ENCODE data around the gene CPNE4.

Gene CPNE4

DNA sequence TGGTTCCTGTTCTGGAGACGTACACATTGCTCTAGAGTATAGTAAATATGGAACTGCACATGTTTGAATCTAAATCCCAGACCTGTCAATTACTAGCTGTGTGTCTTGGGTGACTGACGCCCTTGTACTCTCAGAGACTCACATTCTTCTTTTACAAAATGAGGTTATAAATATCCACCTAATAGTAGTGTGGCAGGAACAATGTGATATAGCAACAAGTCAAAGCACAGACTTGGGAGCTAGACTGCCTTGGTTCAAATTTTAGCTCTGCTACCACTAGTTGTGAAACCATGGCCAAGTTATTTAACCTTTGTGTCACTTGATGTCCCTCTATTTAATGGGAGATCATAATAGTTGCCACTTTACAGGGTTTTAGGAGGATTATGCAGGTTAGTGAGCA is 245.6 kb downstream of the CPNE4 start:
- no peaks in the 10 kb centered on the region for H3K36me3 ChIP-seq (ENCODE audit: control insufficient read depth, insufficient read depth, low read length)
- no peaks in the 10 kb centered on the region for H3K4me1 ChIP-seq (ENCODE audit: control insufficient read depth, insufficient read depth, low read length, poor library complexity, severe bottlenecking)
- no peaks in the 10 kb centered on the region for H3K9me3 ChIP-seq (ENCODE audit: control insufficient read depth, low read length)
- H3K4me3 ChIP-seq (ENCODE audit: extremely low read depth, insufficient read depth, low read length, poor library complexity, severe bottlenecking), result no peak overlapping the region
- WGBS, 2 experiments (ENCODE audit: insufficient coverage in 2 of 2), result 86% methylated on average over 1 of the region's 2 CpGs; no CpG with 5 or more reads in 1 of the 2 experiments
- H3K27ac ChIP-seq (ENCODE audit: low read depth, low read length, severe bottlenecking), result no peak overlapping the region

GRCh38 chr3:131786386-131786785 is 248.4 kb downstream of the CPNE4 start:
- Histone ChIP-seq H3K4me1 (ENCODE audit: control insufficient read depth, insufficient read depth, low read length, poor library complexity, severe bottlenecking) (no peaks in the 10 kb centered on the region), H3K36me3 (ENCODE audit: control insufficient read depth, insufficient read depth, low read length) (no peaks in the 10 kb centered on the region), H3K9me3 (ENCODE audit: control insufficient read depth, low read length) (no peaks in the 10 kb centered on the region), H3K4me3 (ENCODE audit: extremely low read depth, insufficient read depth, low read length, poor library complexity, severe bottlenecking) (no peak overlapping the region), H3K27ac (ENCODE audit: low read depth, low read length, severe bottlenecking) (no peak overlapping the region)

DNA sequence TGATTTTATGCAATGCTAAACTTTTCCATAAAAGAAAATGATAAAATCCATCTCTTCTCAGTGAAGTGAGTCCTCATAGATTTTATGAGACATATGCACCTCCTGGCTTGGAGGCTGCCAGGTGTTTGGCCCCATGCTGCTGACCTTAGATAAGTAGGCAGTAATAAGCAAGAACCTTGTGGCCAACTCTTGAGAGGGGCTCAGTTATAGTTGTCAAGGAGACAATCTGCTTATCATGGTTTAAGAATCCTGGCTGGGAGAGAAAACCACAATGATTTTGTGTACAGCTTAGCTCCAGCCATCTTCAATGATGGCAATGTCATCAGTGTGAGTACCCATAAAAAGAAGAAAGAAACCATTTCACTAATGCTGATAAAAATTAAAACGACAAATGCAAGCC is 252.1 kb downstream of the CPNE4 start:
- no peak overlapping the region for H3K4me3 ChIP-seq (ENCODE audit: extremely low read depth, insufficient read depth, low read length, poor library complexity, severe bottlenecking)
- H3K4me1 ChIP-seq (ENCODE audit: control insufficient read depth, insufficient read depth, low read length, poor library complexity, severe bottlenecking), result no peaks in the 10 kb centered on the region
- H3K9me3 ChIP-seq (ENCODE audit: control insufficient read depth, low read length), result no peaks in the 10 kb centered on the region
- no CpG with 5 or more reads among the region's 1 CpG for WGBS, 2 experiments (ENCODE audit: insufficient coverage in 2 of 2)
- H3K27ac ChIP-seq (ENCODE audit: low read depth, low read length, severe bottlenecking), result no peak overlapping the region
- H3K36me3 ChIP-seq (ENCODE audit: control insufficient read depth, insufficient read depth, low read length), result no peaks in the 10 kb centered on the region

GRCh38 chr3:131778526-131778925 is 256.3 kb downstream of the CPNE4 start:
- 67% methylated on average over 1 of the region's 2 CpGs; no CpG with 5 or more reads in 1 of the 2 experiments for WGBS, 2 experiments (ENCODE audit: insufficient coverage in 2 of 2)
- H3K4me1 ChIP-seq (ENCODE audit: control insufficient read depth, insufficient read depth, low read length, poor library complexity, severe bottlenecking), result no peaks in the 10 kb centered on the region
- H3K9me3 ChIP-seq (ENCODE audit: control insufficient read depth, low read length), result peaks cover 10% of the 10 kb centered on the region
- H3K36me3 ChIP-seq (ENCODE audit: control insufficient read depth, insufficient read depth, low read length), result no peaks in the 10 kb centered on the region
- H3K4me3 ChIP-seq (ENCODE audit: extremely low read depth, insufficient read depth, low read length, poor library complexity, severe bottlenecking), result no peak overlapping the region
- no peak overlapping the region for H3K27ac ChIP-seq (ENCODE audit: low read depth, low read length, severe bottlenecking)

DNA sequence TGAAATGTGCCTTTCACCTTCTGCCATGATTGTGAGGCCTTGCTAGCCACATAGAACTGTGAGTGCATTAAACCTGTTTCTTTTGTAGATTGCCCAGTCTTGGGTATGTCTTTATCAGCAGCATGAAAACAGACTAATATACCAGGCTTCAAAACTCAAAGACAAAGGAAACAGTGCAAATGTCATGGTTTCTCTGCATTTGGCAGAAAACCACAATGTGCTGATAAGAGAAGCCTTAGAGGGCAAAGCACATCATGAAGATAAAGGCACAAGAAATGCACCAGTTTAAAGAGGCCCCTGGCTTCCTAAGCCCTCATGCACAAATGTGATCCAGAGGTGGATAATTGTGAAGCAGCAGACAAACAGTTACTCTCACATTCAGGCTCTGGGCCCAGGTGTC is 259.2 kb downstream of the CPNE4 start:
- H3K4me3 ChIP-seq (ENCODE audit: extremely low read depth, insufficient read depth, low read length, poor library complexity, severe bottlenecking), result no peak overlapping the region
- no peak overlapping the region for H3K27ac ChIP-seq (ENCODE audit: low read depth, low read length, severe bottlenecking)
- no peaks in the 10 kb centered on the region for H3K4me1 ChIP-seq (ENCODE audit: control insufficient read depth, insufficient read depth, low read length, poor library complexity, severe bottlenecking)
- peaks cover 10% of the 10 kb centered on the region for H3K9me3 ChIP-seq (ENCODE audit: control insufficient read depth, low read length)
- no peaks in the 10 kb centered on the region for H3K36me3 ChIP-seq (ENCODE audit: control insufficient read depth, insufficient read depth, low read length)

DNA sequence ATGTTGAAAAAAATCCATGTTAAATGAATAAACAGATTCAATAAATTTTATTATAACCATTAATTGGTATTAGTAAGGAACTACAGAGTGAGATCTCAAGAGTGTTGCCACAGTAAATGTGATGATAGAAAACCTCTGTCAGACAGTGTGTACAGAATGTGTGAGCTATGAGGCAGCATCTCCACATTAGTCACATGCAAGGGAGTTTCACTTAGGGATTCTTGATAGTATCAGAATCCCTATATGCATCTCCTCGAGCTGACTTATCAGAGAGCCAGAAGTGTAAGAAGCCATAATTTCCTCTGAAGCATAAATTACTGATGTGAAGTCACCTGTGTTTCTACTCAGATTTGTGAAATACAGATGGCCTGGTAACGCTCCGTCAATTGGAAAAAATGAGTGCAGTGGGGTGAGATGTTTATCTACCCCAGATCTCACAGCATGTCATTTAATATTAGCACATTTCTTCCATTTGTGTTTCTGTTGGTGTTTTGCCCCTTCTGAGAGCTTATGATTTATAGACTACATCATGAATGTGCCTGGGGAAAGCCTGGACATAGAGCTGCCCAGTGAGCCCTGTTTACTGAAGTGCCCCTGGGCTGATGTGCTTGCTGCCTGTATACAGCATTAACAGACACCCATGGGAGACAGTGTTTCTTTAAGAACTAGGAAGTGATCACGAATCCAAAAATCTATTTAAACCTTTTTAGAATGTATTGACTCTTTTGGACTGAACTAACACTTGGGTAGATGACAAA is 262.4 kb downstream of the CPNE4 start:
- H3K4me3 ChIP-seq (ENCODE audit: extremely low read depth, insufficient read depth, low read length, poor library complexity, severe bottlenecking), result no peak overlapping the region
- peaks cover 10% of the 10 kb centered on the region for H3K9me3 ChIP-seq (ENCODE audit: control insufficient read depth, low read length)
- WGBS, 2 experiments (ENCODE audit: insufficient coverage in 2 of 2), result no CpG with 5 or more reads among the region's 4 CpGs
- no peaks in the 10 kb centered on the region for H3K36me3 ChIP-seq (ENCODE audit: control insufficient read depth, insufficient read depth, low read length)
- H3K4me1 ChIP-seq (ENCODE audit: control insufficient read depth, insufficient read depth, low read length, poor library complexity, severe bottlenecking), result no peaks in the 10 kb centered on the region
- no peak overlapping the region for H3K27ac ChIP-seq (ENCODE audit: low read depth, low read length, severe bottlenecking)

DNA sequence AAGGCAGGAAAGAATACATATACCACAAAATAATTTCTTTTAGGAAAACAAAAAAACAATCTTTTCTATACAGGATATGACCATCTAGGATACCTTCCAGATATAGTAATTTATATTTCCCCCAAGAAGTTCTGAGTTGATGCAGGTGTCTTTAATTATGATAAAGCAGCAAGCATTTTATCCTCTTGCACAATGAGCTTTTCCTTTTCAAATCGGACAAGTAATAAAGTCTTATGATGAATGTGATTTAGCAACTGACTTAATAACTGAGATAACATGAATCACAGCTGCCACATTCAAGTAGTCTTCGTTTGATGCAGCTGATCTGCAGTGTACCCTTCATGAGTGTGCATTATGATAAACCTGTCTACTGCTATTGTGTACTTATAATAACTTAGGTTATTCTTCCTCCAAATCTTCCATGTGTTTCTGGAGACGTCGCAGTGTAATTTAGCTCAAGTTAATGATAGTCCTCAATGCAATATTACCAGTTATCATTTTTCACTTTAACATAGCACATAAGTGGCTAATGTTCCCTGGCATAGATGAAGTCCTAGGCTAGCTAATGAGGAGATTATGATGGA is 271.7 kb downstream of the CPNE4 start:
- H3K27ac ChIP-seq (ENCODE audit: low read depth, low read length, severe bottlenecking), result no peak overlapping the region
- no peaks in the 10 kb centered on the region for H3K9me3 ChIP-seq (ENCODE audit: control insufficient read depth, low read length)
- 90% methylated on average over 3 of the region's 4 CpGs; no CpG with 5 or more reads in 1 of the 2 experiments for WGBS, 2 experiments (ENCODE audit: insufficient coverage in 2 of 2)
- H3K4me3 ChIP-seq (ENCODE audit: extremely low read depth, insufficient read depth, low read length, poor library complexity, severe bottlenecking), result no peak overlapping the region
- no peaks in the 10 kb centered on the region for H3K4me1 ChIP-seq (ENCODE audit: control insufficient read depth, insufficient read depth, low read length, poor library complexity, severe bottlenecking)
- no peaks in the 10 kb centered on the region for H3K36me3 ChIP-seq (ENCODE audit: control insufficient read depth, insufficient read depth, low read length)

DNA sequence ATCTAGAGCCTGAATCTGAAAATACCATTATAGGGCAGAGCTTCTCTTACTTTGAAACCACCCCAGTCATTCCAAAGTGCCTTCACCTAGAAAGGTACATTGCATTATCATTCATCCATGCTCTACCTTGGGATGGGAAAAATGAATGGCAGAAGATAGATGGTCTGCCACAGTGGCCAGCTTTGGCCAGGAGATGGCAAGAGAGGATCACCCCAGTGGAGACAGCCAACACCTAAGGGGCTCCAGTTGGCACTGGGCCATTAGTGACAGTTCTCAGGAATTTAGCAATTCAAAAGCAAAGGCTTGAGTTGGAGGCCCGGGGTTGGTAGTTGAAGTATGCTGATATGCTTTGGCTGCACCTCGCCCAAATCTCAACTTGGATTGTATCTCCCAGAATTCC is 278.4 kb downstream of the CPNE4 start:
- 83 to 92% methylated on average over 2 of the region's 2 CpGs for WGBS, 2 experiments (ENCODE audit: insufficient coverage in 2 of 2)
- no peaks in the 10 kb centered on the region for H3K4me1 ChIP-seq (ENCODE audit: control insufficient read depth, insufficient read depth, low read length, poor library complexity, severe bottlenecking)
- H3K9me3 ChIP-seq (ENCODE audit: control insufficient read depth, low read length), result no peaks in the 10 kb centered on the region
- H3K27ac ChIP-seq (ENCODE audit: low read depth, low read length, severe bottlenecking), result no peak overlapping the region
- H3K4me3 ChIP-seq (ENCODE audit: extremely low read depth, insufficient read depth, low read length, poor library complexity, severe bottlenecking), result no peak overlapping the region
- H3K36me3 ChIP-seq (ENCODE audit: control insufficient read depth, insufficient read depth, low read length), result no peaks in the 10 kb centered on the region

DNA sequence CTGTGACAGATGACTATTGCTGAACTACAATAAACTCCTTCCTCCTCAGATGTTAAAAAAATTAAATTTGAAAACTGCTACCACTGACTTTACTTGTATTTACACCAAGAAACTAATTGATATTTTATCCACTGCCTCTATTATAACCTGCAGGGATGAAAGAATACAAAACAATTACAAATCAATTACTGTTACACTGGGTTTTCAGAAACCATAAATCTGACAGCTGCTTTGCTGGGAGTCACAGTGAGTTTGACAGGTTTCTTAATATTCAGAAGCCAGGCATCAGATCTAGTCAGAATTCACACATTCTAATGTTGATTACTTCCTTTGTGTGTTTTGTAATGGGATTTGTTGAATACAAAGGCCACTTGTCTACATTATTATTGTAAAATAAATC is 279.4 kb downstream of the CPNE4 start:
- Histone ChIP-seq H3K9me3 (ENCODE audit: control insufficient read depth, low read length) (no peaks in the 10 kb centered on the region), H3K36me3 (ENCODE audit: control insufficient read depth, insufficient read depth, low read length) (no peaks in the 10 kb centered on the region), H3K27ac (ENCODE audit: low read depth, low read length, severe bottlenecking) (no peak overlapping the region), H3K4me1 (ENCODE audit: control insufficient read depth, insufficient read depth, low read length, poor library complexity, severe bottlenecking) (no peaks in the 10 kb centered on the region), H3K4me3 (ENCODE audit: extremely low read depth, insufficient read depth, low read length, poor library complexity, severe bottlenecking) (no peak overlapping the region)

GRCh38 chr3:131750256-131750655 is 284.6 kb downstream of the CPNE4 start:
- no CpG with 5 or more reads among the region's 3 CpGs for WGBS, 2 experiments (ENCODE audit: insufficient coverage in 2 of 2)

DNA sequence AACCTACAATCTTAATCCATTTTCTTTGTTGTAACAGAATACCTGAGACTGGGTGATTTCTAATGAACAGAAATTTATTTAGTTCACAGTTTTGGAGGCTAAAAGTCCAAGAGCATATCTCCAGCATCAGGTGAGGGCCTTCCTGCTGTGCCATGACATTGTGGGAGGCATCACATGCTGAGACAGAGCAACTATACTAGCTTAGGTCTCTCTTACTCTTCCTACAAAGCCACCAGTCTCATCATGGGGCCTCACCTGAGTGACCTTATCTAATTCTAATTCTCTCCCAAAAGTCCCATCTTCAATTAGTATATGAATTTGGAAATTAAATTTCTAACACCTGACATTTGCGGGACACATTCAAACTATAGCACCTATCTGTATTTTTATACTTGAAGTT is 285.0 kb downstream of the CPNE4 start:
- Histone ChIP-seq H3K9me3 (ENCODE audit: control insufficient read depth, low read length) (no peaks in the 10 kb centered on the region), H3K4me1 (ENCODE audit: control insufficient read depth, insufficient read depth, low read length, poor library complexity, severe bottlenecking) (no peaks in the 10 kb centered on the region), H3K27ac (ENCODE audit: low read depth, low read length, severe bottlenecking) (no peak overlapping the region), H3K4me3 (ENCODE audit: extremely low read depth, insufficient read depth, low read length, poor library complexity, severe bottlenecking) (no peak overlapping the region), H3K36me3 (ENCODE audit: control insufficient read depth, insufficient read depth, low read length) (no peaks in the 10 kb centered on the region)
- WGBS, 2 experiments (ENCODE audit: insufficient coverage in 2 of 2), result no CpG with 5 or more reads among the region's 1 CpG

More at GRCh38 chr3:131750256-131750655, 284.6 kb downstream of the CPNE4 start:
- Histone ChIP-seq H3K27ac (ENCODE audit: low read depth, low read length, severe bottlenecking) (no peak overlapping the region), H3K36me3 (ENCODE audit: control insufficient read depth, insufficient read depth, low read length) (no peaks in the 10 kb centered on the region), H3K9me3 (ENCODE audit: control insufficient read depth, low read length) (no peaks in the 10 kb centered on the region), H3K4me1 (ENCODE audit: control insufficient read depth, insufficient read depth, low read length, poor library complexity, severe bottlenecking) (no peaks in the 10 kb centered on the region), H3K4me3 (ENCODE audit: extremely low read depth, insufficient read depth, low read length, poor library complexity, severe bottlenecking) (no peak overlapping the region)
